Measurements from ENCODE around the gene COL27A1. TPM values are rescaled to one million over a fixed set of nuclear protein-coding genes. Genes with fewer than 3 reads are reported as not detected.
A peak's percentile ranks its signal among the peaks of the same experiment; 100 is the strongest.

The COL27A1 gene
- total and polyA plus RNA-seq, 2 donors (not counting 3 experiments of a cell fraction or from before 2014, with no cell fraction given), result 14.7 to 49.1 TPM

DNA sequence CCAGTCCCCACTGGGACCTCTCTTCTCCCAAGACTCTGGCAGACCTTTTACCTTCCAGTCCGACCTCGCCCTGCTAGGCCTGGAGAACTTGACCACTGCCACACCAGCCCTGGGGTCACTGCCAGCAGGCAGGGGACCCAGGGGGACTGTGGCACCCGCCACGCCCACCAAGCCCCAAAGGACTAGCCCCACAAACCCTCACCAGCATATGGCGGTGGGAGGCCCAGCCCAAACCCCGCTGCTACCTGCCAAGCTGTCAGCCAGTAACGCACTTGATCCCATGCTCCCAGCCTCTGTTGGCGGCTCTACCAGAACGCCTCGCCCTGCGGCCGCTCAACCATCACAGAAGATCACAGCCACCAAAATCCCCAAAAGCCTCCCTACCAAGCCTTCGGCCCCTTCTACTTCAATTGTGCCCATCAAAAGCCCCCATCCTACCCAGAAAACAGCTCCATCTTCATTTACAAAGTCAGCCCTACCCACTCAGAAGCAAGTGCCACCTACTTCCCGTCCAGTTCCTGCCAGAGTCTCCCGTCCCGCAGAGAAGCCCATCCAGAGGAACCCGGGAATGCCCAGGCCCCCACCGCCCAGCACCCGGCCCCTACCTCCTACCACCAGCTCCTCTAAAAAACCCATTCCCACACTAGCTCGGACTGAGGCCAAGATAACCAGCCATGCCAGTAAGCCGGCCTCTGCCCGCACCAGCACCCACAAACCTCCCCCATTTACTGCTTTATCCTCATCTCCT is 13.1 kb downstream of the COL27A1 start:
- intact Hi-C loops (cut with micrococcal nuclease), result no loop called here
- DNase-seq (ENCODE audit: low read depth, low spot score) (no peak), FAIRE-seq (no peak)
- peaks cover 2% of the 10 kb centered on the region for H3K4me1 ChIP-seq (ENCODE audit: control insufficient read depth, extremely low read depth, insufficient read depth, low read length)
- dilution Hi-C loops (cut with MboI; ENCODE audit: extremely low pct_ligation_motif_present, low sequenced_read_pairs), result no loop called here
- H4K20me1 ChIP-seq (replicated peaks; ENCODE audit: control insufficient read depth, extremely low read depth, insufficient read depth, low read length), result no peaks in the 10 kb centered on the region
- POLR2A ChIA-PET, result no interaction called here
- no peaks in the 10 kb centered on the region for H3K9me1 ChIP-seq (replicated peaks; ENCODE audit: control insufficient read depth, extremely low read depth, insufficient read depth, low read length)
- peaks cover 0 to 7% of the 10 kb centered on the region in 2 experiments for H3K36me3 ChIP-seq (ENCODE audit: control insufficient read depth in 2 of 2, extremely low read depth in 1 of 2, insufficient read depth in 2 of 2, low read length in 2 of 2)
- H3K27me3 ChIP-seq (ENCODE audit: control insufficient read depth in 2 of 2, insufficient read depth in 2 of 2, low read length in 2 of 2), result no peaks in the 10 kb centered on the region
- H2AFZ ChIP-seq (ENCODE audit: low read depth, low read length), result no peak overlapping the region
- no peak overlapping the region for H3K9ac ChIP-seq (replicated peaks; ENCODE audit: extremely low read depth, insufficient read depth, low read length)
- CTCF ChIA-PET, result interaction anchor here (0.5 to 1.5 kb wide), 3 partner anchors 19 to 904 kb away, joined by 3 to 4 read pairs (median 3); no protein-coding TSS in a partner anchor
- no peaks in the 10 kb centered on the region for H3K9me3 ChIP-seq (replicated peaks; ENCODE audit: control insufficient read depth, insufficient read depth, low read length)
- no peak overlapping the region for H3K4me3 ChIP-seq (replicated peaks in 1 of 3; ENCODE audit: insufficient read depth in 1 of 3, low read depth in 1 of 3, low read length in 3 of 3)
- no peak overlapping the region for H3K4me2 ChIP-seq (ENCODE audit: insufficient read depth, low read length)
- BruUV-seq (replicated peaks), result TSS peak; percentile 70
- H3K27ac ChIP-seq (ENCODE audit: insufficient read depth, low read depth, low read length), result no peak overlapping the region
- TF ChIP-seq POLR2A (IDR thresholded peaks at IDR 0.05; ENCODE audit: low read depth, low read length), result no peak
- TF ChIP-seq, protein P1, sequence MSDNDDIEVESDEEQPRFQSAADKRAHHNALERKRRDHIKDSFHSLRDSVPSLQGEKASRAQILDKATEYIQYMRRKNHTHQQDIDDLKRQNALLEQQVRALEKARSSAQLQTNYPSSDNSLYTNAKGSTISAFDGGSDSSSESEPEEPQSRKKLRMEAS (IDR thresholded peaks at IDR 0.05; ENCODE audit: insufficient read depth, insufficient read length), result no peak
- no peak for TF ChIP-seq MYC (IDR thresholded peaks at IDR 0.05; ENCODE audit: low read depth, low read length)
- TF ChIP-seq POLR2AphosphoS5 (IDR thresholded peaks at IDR 0.05; ENCODE audit: insufficient read depth, low read depth, low read length), result no peak
- no peak for TF ChIP-seq FOS (IDR thresholded peaks at IDR 0.05; ENCODE audit: borderline replicate concordance, insufficient read depth, low read length)
- TF ChIP-seq JUN (IDR thresholded peaks at IDR 0.05; ENCODE audit: borderline replicate concordance, insufficient read depth, insufficient read length, low read depth), result no peak
- no peak for TF ChIP-seq EZH2 (IDR thresholded peaks at IDR 0.05; ENCODE audit: borderline replicate concordance, low read depth, low read length, severe bottlenecking)
- TF ChIP-seq GATA2 (IDR thresholded peaks at IDR 0.05; ENCODE audit: insufficient read depth, insufficient read length, low read depth, low read length), result no peak
- TF ChIP-seq, protein P2, sequence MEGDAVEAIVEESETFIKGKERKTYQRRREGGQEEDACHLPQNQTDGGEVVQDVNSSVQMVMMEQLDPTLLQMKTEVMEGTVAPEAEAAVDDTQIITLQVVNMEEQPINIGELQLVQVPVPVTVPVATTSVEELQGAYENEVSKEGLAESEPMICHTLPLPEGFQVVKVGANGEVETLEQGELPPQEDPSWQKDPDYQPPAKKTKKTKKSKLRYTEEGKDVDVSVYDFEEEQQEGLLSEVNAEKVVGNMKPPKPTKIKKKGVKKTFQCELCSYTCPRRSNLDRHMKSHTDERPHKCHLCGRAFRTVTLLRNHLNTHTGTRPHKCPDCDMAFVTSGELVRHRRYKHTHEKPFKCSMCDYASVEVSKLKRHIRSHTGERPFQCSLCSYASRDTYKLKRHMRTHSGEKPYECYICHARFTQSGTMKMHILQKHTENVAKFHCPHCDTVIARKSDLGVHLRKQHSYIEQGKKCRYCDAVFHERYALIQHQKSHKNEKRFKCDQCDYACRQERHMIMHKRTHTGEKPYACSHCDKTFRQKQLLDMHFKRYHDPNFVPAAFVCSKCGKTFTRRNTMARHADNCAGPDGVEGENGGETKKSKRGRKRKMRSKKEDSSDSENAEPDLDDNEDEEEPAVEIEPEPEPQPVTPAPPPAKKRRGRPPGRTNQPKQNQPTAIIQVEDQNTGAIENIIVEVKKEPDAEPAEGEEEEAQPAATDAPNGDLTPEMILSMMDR (IDR thresholded peaks at IDR 0.05; ENCODE audit: extremely low read depth in 1 of 2, insufficient read depth in 1 of 2, low read depth in 1 of 2, low read length in 2 of 2), result no peak
- H3K79me2 ChIP-seq (ENCODE audit: control insufficient read depth, insufficient read depth, low read length), result peaks cover 6% of the 10 kb centered on the region

Data from endothelial cell of umbilical vein (primary cell).